NT2/D1 (cell line): Measurements from ENCODE around the gene MPZL1.

ENCODE experiments used
- SUZ12 ChIP-seq: IDR thresholded peaks from 2 replicates; pipeline ENCODE4 v1.6.1; 2011; ENCODE audit not compliant: insufficient read length, insufficient read depth; ENCODE audit errors: extremely low read depth
- YY1 ChIP-seq: IDR thresholded peaks from 2 replicates; pipeline ENCODE4 v1.6.1; 2011; ENCODE audit not compliant: insufficient read length, insufficient read depth
- ZNF274 ChIP-seq: IDR thresholded peaks from 2 replicates; pipeline ENCODE4 v1.6.1; 2011; ENCODE audit warnings: mild to moderate bottlenecking, low read depth, low read length

GRCh38 chr1:167714098-167714438 lies 7.7 kb upstream of the MPZL1 start:
- TF ChIP-seq ZNF274 (no peak), YY1 (no peak), SUZ12 (no peak)
